ENCODE results near the gene DIS3L2. TPM values are rescaled to one million over a fixed set of nuclear protein-coding genes. Genes with fewer than 3 reads are reported as not detected.
"Not testable (repeated sequence)": the region's sequence is repeated elsewhere in the genome, so short reads cannot be mapped to it uniquely, and the experiment has no call there.

The DIS3L2 gene
- total RNA-seq, 1 donor from 2014 or later, result 24.0 TPM

DNA sequence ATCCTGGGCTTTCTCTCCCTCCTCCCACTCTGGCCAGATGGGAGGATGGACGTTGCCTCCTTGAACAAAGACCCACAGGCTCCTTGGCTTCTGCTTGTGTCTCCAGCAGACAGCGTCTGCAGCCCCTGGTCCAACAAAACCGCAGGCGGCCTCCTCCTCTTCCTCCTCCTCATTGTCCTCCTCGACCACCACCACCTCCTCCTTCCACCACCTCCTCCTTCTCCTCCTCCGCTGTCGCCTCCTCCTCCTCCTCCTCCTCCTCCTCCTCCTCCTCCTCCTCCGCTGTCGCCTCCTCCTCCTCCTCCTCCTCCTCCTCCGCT is 371.4 kb downstream of the DIS3L2 start:
- no peak for FAIRE-seq
- H3K27ac Mint-ChIP-seq (ENCODE audit: unreplicated experiment), result no peak overlapping the region
- H3K4me1 Mint-ChIP-seq (ENCODE audit: low read depth, unreplicated experiment), result no peaks in the 10 kb centered on the region
- no peaks in the 10 kb centered on the region for H3K79me2 ChIP-seq (ENCODE audit: insufficient read depth, low read length)
- H3K4me2 ChIP-seq (ENCODE audit: low read length), result no peak overlapping the region
- no peak overlapping the region for H3K4me3 Mint-ChIP-seq (ENCODE audit: unreplicated experiment)
- H3K36me3 ChIP-seq (ENCODE audit: insufficient read depth, low read length), result no peaks in the 10 kb centered on the region
- H3K4me1 ChIP-seq (ENCODE audit: insufficient read depth, low read length), result no peaks in the 10 kb centered on the region
- no peaks in the 10 kb centered on the region for H3K27me3 ChIP-seq (ENCODE audit: insufficient read depth, low read length)
- no peak for DNase-seq (ENCODE audit: low read depth)
- H3K9me3 ChIP-seq (ENCODE audit: insufficient read depth, low read depth, low read length), result no peaks in the 10 kb centered on the region
- H3K9me3 Mint-ChIP-seq (ENCODE audit: unreplicated experiment), result no peaks in the 10 kb centered on the region
- peaks cover 13% of the 10 kb centered on the region for H4K20me1 ChIP-seq (ENCODE audit: insufficient read depth, low read length)
- H3K27me3 Mint-ChIP-seq (ENCODE audit: low read depth, unreplicated experiment), result no peaks in the 10 kb centered on the region
- no peak overlapping the region for H3K4me3 ChIP-seq (ENCODE audit: insufficient read depth, low read depth, low read length)
- no peak overlapping the region for H2AFZ ChIP-seq (ENCODE audit: low read depth, low read length)
- H3K27ac ChIP-seq (ENCODE audit: low read depth, low read length), result no peak overlapping the region
- no peaks in the 10 kb centered on the region for H3K36me3 Mint-ChIP-seq (ENCODE audit: low read depth, unreplicated experiment)
- no peak overlapping the region for H3K9ac ChIP-seq (ENCODE audit: low read length)
- TF ChIP-seq EZH2 (IDR thresholded peaks at IDR 0.05; ENCODE audit: insufficient read depth, low read length), result no peak
- TF ChIP-seq, protein P1, sequence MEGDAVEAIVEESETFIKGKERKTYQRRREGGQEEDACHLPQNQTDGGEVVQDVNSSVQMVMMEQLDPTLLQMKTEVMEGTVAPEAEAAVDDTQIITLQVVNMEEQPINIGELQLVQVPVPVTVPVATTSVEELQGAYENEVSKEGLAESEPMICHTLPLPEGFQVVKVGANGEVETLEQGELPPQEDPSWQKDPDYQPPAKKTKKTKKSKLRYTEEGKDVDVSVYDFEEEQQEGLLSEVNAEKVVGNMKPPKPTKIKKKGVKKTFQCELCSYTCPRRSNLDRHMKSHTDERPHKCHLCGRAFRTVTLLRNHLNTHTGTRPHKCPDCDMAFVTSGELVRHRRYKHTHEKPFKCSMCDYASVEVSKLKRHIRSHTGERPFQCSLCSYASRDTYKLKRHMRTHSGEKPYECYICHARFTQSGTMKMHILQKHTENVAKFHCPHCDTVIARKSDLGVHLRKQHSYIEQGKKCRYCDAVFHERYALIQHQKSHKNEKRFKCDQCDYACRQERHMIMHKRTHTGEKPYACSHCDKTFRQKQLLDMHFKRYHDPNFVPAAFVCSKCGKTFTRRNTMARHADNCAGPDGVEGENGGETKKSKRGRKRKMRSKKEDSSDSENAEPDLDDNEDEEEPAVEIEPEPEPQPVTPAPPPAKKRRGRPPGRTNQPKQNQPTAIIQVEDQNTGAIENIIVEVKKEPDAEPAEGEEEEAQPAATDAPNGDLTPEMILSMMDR (IDR thresholded peaks at IDR 0.05; ENCODE audit: insufficient read depth, low read depth, low read length), result no peak

- H2AFZ ChIP-seq (ENCODE audit: low read depth, low read length), result no peak overlapping the region
- TF ChIP-seq, protein P1 (IDR thresholded peaks at IDR 0.05; ENCODE audit: insufficient read depth, low read depth, low read length), result peak; percentile 38
- TF ChIP-seq EZH2 (IDR thresholded peaks at IDR 0.05; ENCODE audit: insufficient read depth, low read length), result no peak
- peaks cover 6% of the 10 kb centered on the region for H4K20me1 ChIP-seq (ENCODE audit: insufficient read depth, low read length)
- no peaks in the 10 kb centered on the region for H3K36me3 ChIP-seq (ENCODE audit: insufficient read depth, low read length)
- H3K4me1 Mint-ChIP-seq (ENCODE audit: low read depth, unreplicated experiment), result no peaks in the 10 kb centered on the region
- H3K9me3 ChIP-seq (ENCODE audit: insufficient read depth, low read depth, low read length), result no peaks in the 10 kb centered on the region
- no peaks in the 10 kb centered on the region for H3K9me3 Mint-ChIP-seq (ENCODE audit: unreplicated experiment)
- H3K79me2 ChIP-seq (ENCODE audit: insufficient read depth, low read length), result no peaks in the 10 kb centered on the region
- no peaks in the 10 kb centered on the region for H3K27me3 ChIP-seq (ENCODE audit: insufficient read depth, low read length)
- no peaks in the 10 kb centered on the region for H3K4me1 ChIP-seq (ENCODE audit: insufficient read depth, low read length)
- no peak overlapping the region for H3K9ac ChIP-seq (ENCODE audit: low read length)
- no peaks in the 10 kb centered on the region for H3K36me3 Mint-ChIP-seq (ENCODE audit: low read depth, unreplicated experiment)
- no peak overlapping the region for H3K27ac Mint-ChIP-seq (ENCODE audit: unreplicated experiment)
- no peak overlapping the region for H3K4me3 ChIP-seq (ENCODE audit: insufficient read depth, low read depth, low read length)
- FAIRE-seq (no peak), DNase-seq (ENCODE audit: low read depth) (no peak)
- H3K27ac ChIP-seq (ENCODE audit: low read depth, low read length), result no peak overlapping the region
- no peaks in the 10 kb centered on the region for H3K27me3 Mint-ChIP-seq (ENCODE audit: low read depth, unreplicated experiment)
- H3K4me3 Mint-ChIP-seq (ENCODE audit: unreplicated experiment), result no peak overlapping the region
- H3K4me2 ChIP-seq (ENCODE audit: low read length), result no peak overlapping the region
These were observed 372.0 kb downstream of the DIS3L2 start for GRCh38 chr2:232333361-232334135.

GRCh38 chr2:232334136-232334884 is 372.8 kb downstream of the DIS3L2 start:
- not testable (repeated sequence) for H3K36me3 Mint-ChIP-seq (ENCODE audit: low read depth, unreplicated experiment); H3K4me3 ChIP-seq (ENCODE audit: insufficient read depth, low read depth, low read length); H3K4me1 Mint-ChIP-seq (ENCODE audit: low read depth, unreplicated experiment); H3K27me3 ChIP-seq (ENCODE audit: insufficient read depth, low read length); H3K27me3 Mint-ChIP-seq (ENCODE audit: low read depth, unreplicated experiment); H4K20me1 ChIP-seq (ENCODE audit: insufficient read depth, low read length); H3K79me2 ChIP-seq (ENCODE audit: insufficient read depth, low read length); H3K4me1 ChIP-seq (ENCODE audit: insufficient read depth, low read length); H3K4me3 Mint-ChIP-seq (ENCODE audit: unreplicated experiment); H3K4me2 ChIP-seq (ENCODE audit: low read length); H2AFZ ChIP-seq (ENCODE audit: low read depth, low read length); H3K9me3 ChIP-seq (ENCODE audit: insufficient read depth, low read depth, low read length); FAIRE-seq; H3K9ac ChIP-seq (ENCODE audit: low read length); H3K27ac Mint-ChIP-seq (ENCODE audit: unreplicated experiment); H3K9me3 Mint-ChIP-seq (ENCODE audit: unreplicated experiment); H3K36me3 ChIP-seq (ENCODE audit: insufficient read depth, low read length); DNase-seq (ENCODE audit: low read depth); H3K27ac ChIP-seq (ENCODE audit: low read depth, low read length)

GRCh38 chr2:232334885-232335205 is 373.3 kb downstream of the DIS3L2 start:
- not testable (repeated sequence) for FAIRE-seq

More at GRCh38 chr2:232334885-232335205, 373.3 kb downstream of the DIS3L2 start:
- not testable (repeated sequence) for H3K36me3 Mint-ChIP-seq (ENCODE audit: low read depth, unreplicated experiment); H3K9ac ChIP-seq (ENCODE audit: low read length); H3K9me3 Mint-ChIP-seq (ENCODE audit: unreplicated experiment); H3K4me3 Mint-ChIP-seq (ENCODE audit: unreplicated experiment); H3K27me3 Mint-ChIP-seq (ENCODE audit: low read depth, unreplicated experiment); H3K79me2 ChIP-seq (ENCODE audit: insufficient read depth, low read length); H3K4me2 ChIP-seq (ENCODE audit: low read length); H3K27ac ChIP-seq (ENCODE audit: low read depth, low read length); H3K4me1 ChIP-seq (ENCODE audit: insufficient read depth, low read length); H3K27me3 ChIP-seq (ENCODE audit: insufficient read depth, low read length); H3K9me3 ChIP-seq (ENCODE audit: insufficient read depth, low read depth, low read length); H3K4me3 ChIP-seq (ENCODE audit: insufficient read depth, low read depth, low read length); H4K20me1 ChIP-seq (ENCODE audit: insufficient read depth, low read length); H3K27ac Mint-ChIP-seq (ENCODE audit: unreplicated experiment); H3K4me1 Mint-ChIP-seq (ENCODE audit: low read depth, unreplicated experiment); DNase-seq (ENCODE audit: low read depth); H3K36me3 ChIP-seq (ENCODE audit: insufficient read depth, low read length); H2AFZ ChIP-seq (ENCODE audit: low read depth, low read length)
